Stimulated activated CD4-positive, alpha-beta T cell treated with anti-CD3 and anti-CD28 coated beads, Interleukin-15, amount 100 ng/mL, for 1 hour (primary cell): ENCODE results near the gene TRUB1.
"Not testable (repeated sequence)": the region's sequence is repeated elsewhere in the genome, so short reads cannot be mapped to it uniquely, and the experiment has no call there.

Experiments used
- DNase-seq, 2 donors: peaks; one replicate each; pipeline ENCODE4 v3.0.0-alpha.2; 2020; ENCODE audit warnings: low read depth in 1 of 2, low spot score in 1 of 2

TRUB1 gene

GRCh38 chr10:114937962-114938855 lies at the start of gene TRUB1:
Gene TRUB1 (plus strand): TSS chr10:114938195. CDS start chr10:114938254, 59 bp downstream.
- DNase-seq = peak; percentile 68 to 75

GRCh38 chr10:114893251-114893650 lies 44.7 kb upstream of the TRUB1 start:
- no peak for DNase-seq

GRCh38 chr10:114894911-114895310 lies 43.1 kb upstream of the TRUB1 start:
- no peak for DNase-seq

- DNase-seq = not testable (repeated sequence)
These were observed 41.0 kb upstream of the TRUB1 start for GRCh38 chr10:114897011-114897410.

- no peak for DNase-seq
These were observed 40.4 kb upstream of the TRUB1 start for GRCh38 chr10:114897593-114897992.

- DNase-seq = no peak
These were observed 38.0 kb upstream of the TRUB1 start for GRCh38 chr10:114899982-114900381.

- no peak for DNase-seq
These were observed 37.3 kb upstream of the TRUB1 start for GRCh38 chr10:114900658-114901057.

- no peak for DNase-seq
These were observed 35.8 kb upstream of the TRUB1 start for GRCh38 chr10:114902151-114902550.

- DNase-seq = no peak
These were observed 32.5 kb upstream of the TRUB1 start for GRCh38 chr10:114905450-114905849.

GRCh38 chr10:114906981-114907380 lies 31.0 kb upstream of the TRUB1 start:
- DNase-seq = no peak

GRCh38 chr10:114908896-114909295 lies 29.1 kb upstream of the TRUB1 start:
- no peak for DNase-seq

- no peak for DNase-seq
These were observed 26.8 kb upstream of the TRUB1 start for GRCh38 chr10:114911052-114911711.

- no peak for DNase-seq
These were observed 26.1 kb upstream of the TRUB1 start for GRCh38 chr10:114911801-114912469.

GRCh38 chr10:114912470-114912859 lies 25.5 kb upstream of the TRUB1 start:
- no peak for DNase-seq

- DNase-seq = no peak
These were observed 23.4 kb upstream of the TRUB1 start for GRCh38 chr10:114914560-114914959.

- no peak for DNase-seq
These were observed 22.7 kb upstream of the TRUB1 start for GRCh38 chr10:114915294-114915693.

- no peak for DNase-seq
These were observed 21.3 kb upstream of the TRUB1 start for GRCh38 chr10:114916653-114917052.

- DNase-seq = no peak
These were observed 20.5 kb upstream of the TRUB1 start for GRCh38 chr10:114917459-114917858.

- DNase-seq = no peak
These were observed 19.9 kb upstream of the TRUB1 start for GRCh38 chr10:114917927-114918672.

GRCh38 chr10:114920459-114920858 lies 17.5 kb upstream of the TRUB1 start:
- no peak for DNase-seq

GRCh38 chr10:114922003-114922402 lies 16.0 kb upstream of the TRUB1 start:
- no peak for DNase-seq
